ENCODE measurements around the gene MR1.
"Not testable (repeated sequence)": the region's sequence is repeated elsewhere in the genome, so short reads cannot be mapped to it uniquely, and the experiment has no call there.

The MR1 gene

GRCh38 chr1:181033128-181033798 lies 520 bp upstream of the MR1 start:
- no peaks in the 10 kb centered on the region for H3K27me3 ChIP-seq (ENCODE audit: insufficient read depth, low read depth, severe bottlenecking)
- peak; percentile 32 for DNase-seq

GRCh38 chr1:181035210-181035609 lies 1.4 kb downstream of the MR1 start:
- H3K27ac ChIP-seq; H3K36me3 ChIP-seq; H3K9me3 ChIP-seq (ENCODE audit: severe bottlenecking); H3K27me3 ChIP-seq (ENCODE audit: insufficient read depth, low read depth, severe bottlenecking); H3K4me3 ChIP-seq (ENCODE audit: low read depth, low read length); DNase-seq: not testable (repeated sequence)

More at GRCh38 chr1:181033128-181033798, 520 bp upstream of the MR1 start:
- H3K27ac ChIP-seq, result peak overlapping the region; percentile 63
- no peaks in the 10 kb centered on the region for H3K36me3 ChIP-seq
- no peaks in the 10 kb centered on the region for H3K9me3 ChIP-seq (ENCODE audit: severe bottlenecking)
- peak overlapping the region; percentile 17 for H3K4me3 ChIP-seq (ENCODE audit: low read depth, low read length)
- TF ChIP-seq CTCF (IDR thresholded peaks at IDR 0.05; ENCODE audit: low read depth, low read length), result no peak

- Histone ChIP-seq H3K36me3 (no peaks in the 10 kb centered on the region), H3K27ac (no peak overlapping the region), H3K27me3 (ENCODE audit: insufficient read depth, low read depth, severe bottlenecking) (no peaks in the 10 kb centered on the region), H3K4me3 (ENCODE audit: low read depth, low read length) (no peak overlapping the region), H3K9me3 (ENCODE audit: severe bottlenecking) (no peaks in the 10 kb centered on the region)
- no peak for DNase-seq
- no peak for TF ChIP-seq CTCF (IDR thresholded peaks at IDR 0.05; ENCODE audit: low read depth, low read length)
Observed at GRCh38 chr1:181036107-181036836, 2.5 kb downstream of the MR1 start.

GRCh38 chr1:181037386-181037785 lies 3.6 kb downstream of the MR1 start:
- no peak overlapping the region for H3K4me3 ChIP-seq (ENCODE audit: low read depth, low read length)

GRCh38 chr1:181038399-181038873 lies 4.7 kb downstream of the MR1 start:
- TF ChIP-seq CTCF (IDR thresholded peaks at IDR 0.05; ENCODE audit: low read depth, low read length), result peak; percentile 66
- H3K9me3 ChIP-seq (ENCODE audit: severe bottlenecking), result no peaks in the 10 kb centered on the region
- no peaks in the 10 kb centered on the region for H3K27me3 ChIP-seq (ENCODE audit: insufficient read depth, low read depth, severe bottlenecking)
- DNase-seq, result peak; percentile 57
- H3K36me3 ChIP-seq, result no peaks in the 10 kb centered on the region
- H3K4me3 ChIP-seq (ENCODE audit: low read depth, low read length), result no peak overlapping the region
- H3K27ac ChIP-seq, result no peak overlapping the region

More at GRCh38 chr1:181037386-181037785, 3.6 kb downstream of the MR1 start:
- Histone ChIP-seq H3K9me3 (ENCODE audit: severe bottlenecking) (no peaks in the 10 kb centered on the region), H3K36me3 (no peaks in the 10 kb centered on the region), H3K27me3 (ENCODE audit: insufficient read depth, low read depth, severe bottlenecking) (no peaks in the 10 kb centered on the region), H3K27ac (no peak overlapping the region)
- no peak for TF ChIP-seq CTCF (IDR thresholded peaks at IDR 0.05; ENCODE audit: low read depth, low read length)
- no peak for DNase-seq

- H3K36me3 ChIP-seq, result no peaks in the 10 kb centered on the region
- H3K27me3 ChIP-seq (ENCODE audit: insufficient read depth, low read depth, severe bottlenecking), result no peaks in the 10 kb centered on the region
- H3K27ac ChIP-seq, result no peak overlapping the region
- no peak for TF ChIP-seq CTCF (IDR thresholded peaks at IDR 0.05; ENCODE audit: low read depth, low read length)
- no peaks in the 10 kb centered on the region for H3K9me3 ChIP-seq (ENCODE audit: severe bottlenecking)
- no peak overlapping the region for H3K4me3 ChIP-seq (ENCODE audit: low read depth, low read length)
- DNase-seq, result no peak
Observed at GRCh38 chr1:181040284-181040865, 6.6 kb downstream of the MR1 start.

Data from WERI-Rb-1 (cell line).